ENCODE data around the gene LARGE1.

DNA sequence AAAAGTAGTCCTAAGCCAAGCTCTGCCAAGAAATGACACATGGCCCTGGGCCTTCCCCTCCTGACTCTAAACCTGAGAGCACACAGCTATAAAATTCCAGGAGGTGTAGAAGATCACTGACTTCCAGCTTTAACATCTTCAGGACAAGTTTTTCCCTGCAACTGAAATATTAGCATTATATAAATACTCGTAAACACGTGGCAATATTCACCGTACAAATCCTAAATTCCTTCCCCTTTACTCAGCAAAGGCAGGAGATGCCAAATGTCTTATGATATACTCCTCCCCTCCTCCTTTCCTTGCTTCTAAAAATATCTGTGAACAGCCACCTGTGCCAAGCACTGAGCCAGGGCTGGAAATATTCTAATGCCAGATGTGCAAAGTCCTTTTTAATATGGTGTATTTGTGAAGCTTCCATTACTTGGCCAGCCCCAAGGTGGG is 194.0 kb downstream of the LARGE1 start:
- TF ChIP-seq, protein P1, sequence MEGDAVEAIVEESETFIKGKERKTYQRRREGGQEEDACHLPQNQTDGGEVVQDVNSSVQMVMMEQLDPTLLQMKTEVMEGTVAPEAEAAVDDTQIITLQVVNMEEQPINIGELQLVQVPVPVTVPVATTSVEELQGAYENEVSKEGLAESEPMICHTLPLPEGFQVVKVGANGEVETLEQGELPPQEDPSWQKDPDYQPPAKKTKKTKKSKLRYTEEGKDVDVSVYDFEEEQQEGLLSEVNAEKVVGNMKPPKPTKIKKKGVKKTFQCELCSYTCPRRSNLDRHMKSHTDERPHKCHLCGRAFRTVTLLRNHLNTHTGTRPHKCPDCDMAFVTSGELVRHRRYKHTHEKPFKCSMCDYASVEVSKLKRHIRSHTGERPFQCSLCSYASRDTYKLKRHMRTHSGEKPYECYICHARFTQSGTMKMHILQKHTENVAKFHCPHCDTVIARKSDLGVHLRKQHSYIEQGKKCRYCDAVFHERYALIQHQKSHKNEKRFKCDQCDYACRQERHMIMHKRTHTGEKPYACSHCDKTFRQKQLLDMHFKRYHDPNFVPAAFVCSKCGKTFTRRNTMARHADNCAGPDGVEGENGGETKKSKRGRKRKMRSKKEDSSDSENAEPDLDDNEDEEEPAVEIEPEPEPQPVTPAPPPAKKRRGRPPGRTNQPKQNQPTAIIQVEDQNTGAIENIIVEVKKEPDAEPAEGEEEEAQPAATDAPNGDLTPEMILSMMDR (IDR thresholded peaks at IDR 0.05), result no peak
- no peak for TF ChIP-seq POLR2A (IDR thresholded peaks at IDR 0.05)

All from uterus (tissue), 2 donors.